Ishikawa (cell line): Measurements from ENCODE around the gene CDC16.

ENCODE experiments used
- CEBPB ChIP-seq: IDR thresholded peaks from 2 replicates; pipeline ENCODE4 v1.6.1; 2012
- CREB1 ChIP-seq: IDR thresholded peaks from 2 replicates; pipeline ENCODE4 v1.6.1; 2012; ENCODE audit warnings: low read depth
- EGR1 ChIP-seq: IDR thresholded peaks from 2 replicates; pipeline ENCODE4 v1.6.1; 2012
- EP300 ChIP-seq: IDR thresholded peaks from 2 replicates; pipeline ENCODE4 v1.6.1; 2012; ENCODE audit warnings: borderline replicate concordance
- FOXM1 ChIP-seq: IDR thresholded peaks from 2 replicates; pipeline ENCODE4 v1.6.1; 2012; ENCODE audit warnings: low read depth, borderline replicate concordance
- NFIC ChIP-seq: IDR thresholded peaks from 2 replicates; pipeline ENCODE4 v1.6.1; 2012
- RAD21 ChIP-seq: IDR thresholded peaks from 2 replicates; pipeline ENCODE4 v1.6.1; 2012; ENCODE audit warnings: low read depth
- TAF1 ChIP-seq: IDR thresholded peaks from 2 replicates; pipeline ENCODE4 v1.6.1; 2012; ENCODE audit warnings: low read depth, mild to moderate bottlenecking
- TCF12 ChIP-seq: IDR thresholded peaks from 2 replicates; pipeline ENCODE4 v1.6.1; 2012; ENCODE audit warnings: low read depth
- TEAD4 ChIP-seq: IDR thresholded peaks from 2 replicates; pipeline ENCODE4 v1.6.1; 2012
- USF1 ChIP-seq: IDR thresholded peaks from 2 replicates; pipeline ENCODE4 v1.6.1; 2012
- YY1 ChIP-seq: IDR thresholded peaks from 2 replicates; pipeline ENCODE4 v1.6.1; 2012; ENCODE audit warnings: low read depth
- ZBTB7A ChIP-seq: IDR thresholded peaks from 2 replicates; pipeline ENCODE4 v1.6.1; 2012; ENCODE audit warnings: low read depth
- TF ChIP-seq, protein P1 (sequence below): IDR thresholded peaks from 2 replicates; pipeline ENCODE4 v1.6.1; 2012; ENCODE audit warnings: low read depth, mild to moderate bottlenecking
- TF ChIP-seq, protein P2 (sequence below): IDR thresholded peaks from 2 replicates; pipeline ENCODE4 v1.6.1; 2012

Gene CDC16

DNA sequence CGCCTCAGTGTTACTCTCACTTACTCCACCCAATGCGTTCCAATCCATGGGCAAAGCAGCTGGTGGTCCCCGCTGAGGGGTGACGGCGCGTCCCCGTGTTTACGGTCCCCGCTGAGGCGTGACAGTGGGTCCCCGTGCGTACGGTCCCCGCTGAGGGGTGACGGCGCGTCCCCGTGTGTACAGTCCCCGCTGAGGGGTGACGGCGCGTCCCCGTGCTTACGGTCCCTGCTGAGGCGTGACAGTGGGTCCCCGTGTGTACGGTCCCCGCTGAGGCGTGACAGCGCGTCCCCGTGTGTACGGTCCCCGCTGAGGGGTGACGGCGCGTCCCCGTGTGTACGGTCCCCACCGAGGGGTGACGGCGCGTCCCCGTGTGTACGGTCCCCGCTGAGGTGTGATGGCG is 36.1 kb upstream of the CDC16 start:
- TF ChIP-seq EGR1: no peak

DNA sequence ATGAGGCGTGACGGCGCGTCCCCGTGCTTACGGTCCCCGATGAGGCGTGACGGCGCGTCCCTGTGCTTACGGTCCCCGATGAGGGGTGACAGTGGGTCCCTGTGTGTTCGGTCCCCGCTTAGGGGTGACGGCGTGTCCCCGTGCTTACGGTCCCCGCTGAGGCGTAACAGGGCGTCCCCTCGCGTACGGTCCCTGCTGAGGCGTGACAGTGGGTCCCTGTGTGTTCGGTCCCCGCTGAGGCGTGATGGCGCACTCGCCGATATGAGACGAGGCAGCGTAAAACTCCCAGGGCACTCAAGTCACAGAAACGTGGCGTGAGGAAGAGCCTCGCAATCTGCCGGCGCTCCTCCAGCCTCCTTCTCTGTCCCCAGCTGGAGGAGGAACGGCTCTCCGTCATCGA is 34.7 kb upstream of the CDC16 start:
- TF ChIP-seq, protein P1, sequence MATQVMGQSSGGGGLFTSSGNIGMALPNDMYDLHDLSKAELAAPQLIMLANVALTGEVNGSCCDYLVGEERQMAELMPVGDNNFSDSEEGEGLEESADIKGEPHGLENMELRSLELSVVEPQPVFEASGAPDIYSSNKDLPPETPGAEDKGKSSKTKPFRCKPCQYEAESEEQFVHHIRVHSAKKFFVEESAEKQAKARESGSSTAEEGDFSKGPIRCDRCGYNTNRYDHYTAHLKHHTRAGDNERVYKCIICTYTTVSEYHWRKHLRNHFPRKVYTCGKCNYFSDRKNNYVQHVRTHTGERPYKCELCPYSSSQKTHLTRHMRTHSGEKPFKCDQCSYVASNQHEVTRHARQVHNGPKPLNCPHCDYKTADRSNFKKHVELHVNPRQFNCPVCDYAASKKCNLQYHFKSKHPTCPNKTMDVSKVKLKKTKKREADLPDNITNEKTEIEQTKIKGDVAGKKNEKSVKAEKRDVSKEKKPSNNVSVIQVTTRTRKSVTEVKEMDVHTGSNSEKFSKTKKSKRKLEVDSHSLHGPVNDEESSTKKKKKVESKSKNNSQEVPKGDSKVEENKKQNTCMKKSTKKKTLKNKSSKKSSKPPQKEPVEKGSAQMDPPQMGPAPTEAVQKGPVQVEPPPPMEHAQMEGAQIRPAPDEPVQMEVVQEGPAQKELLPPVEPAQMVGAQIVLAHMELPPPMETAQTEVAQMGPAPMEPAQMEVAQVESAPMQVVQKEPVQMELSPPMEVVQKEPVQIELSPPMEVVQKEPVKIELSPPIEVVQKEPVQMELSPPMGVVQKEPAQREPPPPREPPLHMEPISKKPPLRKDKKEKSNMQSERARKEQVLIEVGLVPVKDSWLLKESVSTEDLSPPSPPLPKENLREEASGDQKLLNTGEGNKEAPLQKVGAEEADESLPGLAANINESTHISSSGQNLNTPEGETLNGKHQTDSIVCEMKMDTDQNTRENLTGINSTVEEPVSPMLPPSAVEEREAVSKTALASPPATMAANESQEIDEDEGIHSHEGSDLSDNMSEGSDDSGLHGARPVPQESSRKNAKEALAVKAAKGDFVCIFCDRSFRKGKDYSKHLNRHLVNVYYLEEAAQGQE: no peak
- TF ChIP-seq, protein P2, sequence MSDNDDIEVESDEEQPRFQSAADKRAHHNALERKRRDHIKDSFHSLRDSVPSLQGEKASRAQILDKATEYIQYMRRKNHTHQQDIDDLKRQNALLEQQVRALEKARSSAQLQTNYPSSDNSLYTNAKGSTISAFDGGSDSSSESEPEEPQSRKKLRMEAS: peak; percentile 34; the same call in 1 of the 2 replicates

DNA sequence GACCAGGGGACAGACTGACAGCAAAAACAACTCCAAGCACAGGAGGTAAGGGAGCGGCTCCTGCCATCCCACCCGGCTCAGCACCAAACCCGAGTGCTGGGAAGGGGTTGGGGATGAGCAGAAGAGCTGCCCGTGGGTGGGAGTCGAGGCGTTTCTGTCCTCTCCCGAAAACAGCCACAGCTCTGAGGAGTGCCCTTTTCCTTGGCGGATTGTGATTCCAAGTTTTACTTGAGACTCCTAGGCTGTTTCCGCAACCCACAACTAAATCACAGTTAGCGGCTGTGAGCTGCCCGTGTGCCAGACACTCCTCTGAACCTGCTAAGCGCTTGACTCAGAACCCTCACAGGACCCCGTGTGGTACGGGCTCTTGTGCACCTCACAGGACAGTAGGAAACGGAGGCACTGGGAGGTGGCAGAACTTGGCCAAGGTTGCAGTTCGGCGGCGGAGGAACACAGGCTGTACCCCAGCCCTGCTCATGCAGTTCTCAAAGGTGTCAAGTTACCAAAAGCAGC is 34.2 kb upstream of the CDC16 start:
- TF ChIP-seq USF1 (no peak), FOXM1 (no peak), TAF1 (no peak), YY1 (no peak), TEAD4 (no peak), EP300 (no peak), NFIC (no peak), RAD21 (no peak), CEBPB (no peak), ZBTB7A (no peak), TCF12 (no peak), EGR1 (no peak), CREB1 (no peak)
- TF ChIP-seq, protein P1: no peak
- TF ChIP-seq, protein P2: no peak

- TF ChIP-seq CEBPB: no peak
- TF ChIP-seq TAF1: no peak
- no peak for TF ChIP-seq YY1
- no peak for TF ChIP-seq FOXM1
- no peak for TF ChIP-seq ZBTB7A
- no peak for TF ChIP-seq TEAD4
- TF ChIP-seq RAD21: no peak
- TF ChIP-seq, protein P1: no peak
- TF ChIP-seq, protein P2: no peak
- no peak for TF ChIP-seq NFIC
- no peak for TF ChIP-seq USF1
- no peak for TF ChIP-seq EGR1
- no peak for TF ChIP-seq TCF12
- TF ChIP-seq EP300: no peak
- no peak for TF ChIP-seq CREB1
Observed at GRCh38 chr13:114202581-114202980, 32.1 kb upstream of the CDC16 start.

GRCh38 chr13:114203536-114203935 is 31.2 kb upstream of the CDC16 start:
- no peak for TF ChIP-seq USF1
- TF ChIP-seq CEBPB: no peak
- no peak for TF ChIP-seq EGR1
- TF ChIP-seq TEAD4: no peak
- no peak for TF ChIP-seq NFIC
- TF ChIP-seq FOXM1: no peak
- no peak for TF ChIP-seq TAF1
- no peak for TF ChIP-seq YY1
- TF ChIP-seq, protein P1: no peak
- TF ChIP-seq, protein P2: no peak
